Measurements from ENCODE around the gene SLC7A10. TPM values are rescaled to one million over a fixed set of nuclear protein-coding genes. Genes with fewer than 3 reads are reported as not detected.

SLC7A10 gene
- total RNA-seq, 2 experiments from 2014 or later: not detected

- intact Hi-C loops (cut with DNase I, micrococcal nuclease): no loop called here
- ATAC-seq (ENCODE audit: poor library complexity) (no peak), DNase-seq (no peak)
- Histone ChIP-seq H3K9me3 (ENCODE audit: control insufficient read depth in 1 of 2, insufficient read depth in 1 of 2, low read length in 2 of 2) (no peaks in the 10 kb centered on the region), H3K27me3 (ENCODE audit: control insufficient read depth in 1 of 2, insufficient read depth in 2 of 2, low read length in 2 of 2) (no peaks in the 10 kb centered on the region), H3K36me3 (ENCODE audit: insufficient read depth, low read length) (no peaks in the 10 kb centered on the region), H3K4me1 (ENCODE audit: insufficient read depth, low read length) (no peaks in the 10 kb centered on the region), H3K4me3 (ENCODE audit: low read length) (no peak overlapping the region), H3K27ac (ENCODE audit: low read depth in 1 of 2, low read length in 2 of 2) (no peak overlapping the region)
- CTCF ChIA-PET: no interaction called here
- Mint-ChIP-seq H3K4me3 (no peak overlapping the region), H3K36me3 (ENCODE audit: low read depth) (no peaks in the 10 kb centered on the region), H3K4me1 (ENCODE audit: low read depth) (no peaks in the 10 kb centered on the region), H3K27ac (no peak overlapping the region), H3K27me3 (peaks cover 4% of the 10 kb centered on the region), H3K9me3 (no peaks in the 10 kb centered on the region)
- no peak for TF ChIP-seq CTCF (IDR thresholded peaks at IDR 0.05)
- POLR2A ChIA-PET: no interaction called here
These were observed 10.0 kb downstream of the SLC7A10 start for GRCh38 chr19:33215438-33216197.

- no peaks in the 10 kb centered on the region for H3K4me1 ChIP-seq (ENCODE audit: insufficient read depth, low read length)
- no peak overlapping the region for H3K4me3 ChIP-seq (ENCODE audit: low read length)
- H3K27ac Mint-ChIP-seq: no peak overlapping the region
- H3K27me3 Mint-ChIP-seq: no peaks in the 10 kb centered on the region
- H3K27me3 ChIP-seq (ENCODE audit: control insufficient read depth in 1 of 2, insufficient read depth in 2 of 2, low read length in 2 of 2): no peaks in the 10 kb centered on the region
- no peaks in the 10 kb centered on the region for H3K4me1 Mint-ChIP-seq (ENCODE audit: low read depth)
- no peaks in the 10 kb centered on the region for H3K9me3 ChIP-seq (ENCODE audit: control insufficient read depth in 1 of 2, insufficient read depth in 1 of 2, low read length in 2 of 2)
- ChIA-PET POLR2A (no interaction called here), CTCF (no interaction called here)
- no peaks in the 10 kb centered on the region for H3K36me3 Mint-ChIP-seq (ENCODE audit: low read depth)
- TF ChIP-seq CTCF (IDR thresholded peaks at IDR 0.05): no peak
- H3K9me3 Mint-ChIP-seq: no peaks in the 10 kb centered on the region
- DNase-seq (no peak), ATAC-seq (ENCODE audit: poor library complexity) (no peak)
- H3K4me3 Mint-ChIP-seq: no peak overlapping the region
- H3K36me3 ChIP-seq (ENCODE audit: insufficient read depth, low read length): no peaks in the 10 kb centered on the region
- H3K27ac ChIP-seq (ENCODE audit: low read depth in 1 of 2, low read length in 2 of 2): no peak overlapping the region
- intact Hi-C loops (cut with DNase I, micrococcal nuclease): no loop called here
These were observed 11.1 kb downstream of the SLC7A10 start for GRCh38 chr19:33214596-33214995.

- CTCF ChIA-PET: no interaction called here
- H3K27ac Mint-ChIP-seq: no peak overlapping the region
These were observed 13.0 kb downstream of the SLC7A10 start for GRCh38 chr19:33212436-33213172.

More at GRCh38 chr19:33212436-33213172, 13.0 kb downstream of the SLC7A10 start:
- H3K4me1 Mint-ChIP-seq (ENCODE audit: low read depth): no peaks in the 10 kb centered on the region
- ATAC-seq (ENCODE audit: poor library complexity) (no peak), DNase-seq (no peak)
- H3K36me3 Mint-ChIP-seq (ENCODE audit: low read depth): no peaks in the 10 kb centered on the region
- no peaks in the 10 kb centered on the region for H3K27me3 ChIP-seq (ENCODE audit: control insufficient read depth in 1 of 2, insufficient read depth in 2 of 2, low read length in 2 of 2)
- intact Hi-C loops (cut with DNase I, micrococcal nuclease): no loop called here
- no peak overlapping the region for H3K27ac ChIP-seq (ENCODE audit: low read depth in 1 of 2, low read length in 2 of 2)
- TF ChIP-seq CTCF (IDR thresholded peaks at IDR 0.05): no peak
- no peak overlapping the region for H3K4me3 ChIP-seq (ENCODE audit: low read length)
- H3K9me3 Mint-ChIP-seq: no peaks in the 10 kb centered on the region
- H3K27me3 Mint-ChIP-seq: no peaks in the 10 kb centered on the region
- no peaks in the 10 kb centered on the region for H3K36me3 ChIP-seq (ENCODE audit: insufficient read depth, low read length)
- POLR2A ChIA-PET: no interaction called here
- H3K4me3 Mint-ChIP-seq: no peak overlapping the region
- no peaks in the 10 kb centered on the region for H3K9me3 ChIP-seq (ENCODE audit: control insufficient read depth in 1 of 2, insufficient read depth in 1 of 2, low read length in 2 of 2)
- no peaks in the 10 kb centered on the region for H3K4me1 ChIP-seq (ENCODE audit: insufficient read depth, low read length)

Measured in CD4-positive, alpha-beta T cell (primary cell).